Karpas-422 (cell line): ENCODE measurements around the gene GSDMA. TPM values are rescaled to one million over a fixed set of nuclear protein-coding genes. Genes with fewer than 3 reads are reported as not detected.
A peak's percentile ranks its signal among the peaks of the same experiment; 100 is the strongest.

ENCODE experiments used
- DNase-seq: peaks from one replicate; pipeline ENCODE4 v3.0.0-alpha.2; 2015
- H2AFZ ChIP-seq: fragments of 200-600 bp; sonication (generic); 2 replicates; pipeline ENCODE4 v1.6.1; 2014; ENCODE audit warnings: antibody characterized with exemption, low read length, mixed read lengths
- H3K27ac ChIP-seq: fragments of 200-600 bp; sonication (generic); 2 replicates; pipeline ENCODE4 v1.5.1; 2014; ENCODE audit warnings: mild to moderate bottlenecking, low read length, moderate library complexity
- H3K27me3 ChIP-seq: fragments of 200-600 bp; sonication (generic); 2 replicates; pipeline ENCODE4 v1.6.1; 2014; ENCODE audit warnings: low read length, mixed read lengths
- H3K36me3 ChIP-seq: fragments of 200-600 bp; sonication (generic); 2 replicates; pipeline ENCODE4 v1.6.1; 2014; ENCODE audit warnings: low read length, mixed read lengths; ENCODE audit not compliant: insufficient read depth
- H3K4me1 ChIP-seq: fragments of 200-600 bp; sonication (generic); 2 replicates; pipeline ENCODE4 v1.6.1; 2014; ENCODE audit warnings: mild to moderate bottlenecking, low read length, mixed read lengths
- H3K4me2 ChIP-seq: fragments of 200-600 bp; sonication (generic); 2 replicates; pipeline ENCODE4 v1.6.1; 2014; ENCODE audit warnings: low read length, low read depth, mild to moderate bottlenecking; ENCODE audit not compliant: poor library complexity, severe bottlenecking
- H3K4me3 ChIP-seq: fragments of 200-600 bp; sonication (generic); 2 replicates; pipeline ENCODE4 v1.5.1; 2014; ENCODE audit warnings: mild to moderate bottlenecking, antibody characterized with exemption, low read length, mixed read lengths
- H3K79me2 ChIP-seq: fragments of 200-600 bp; sonication (generic); 2 replicates; pipeline ENCODE4 v1.6.1; 2014; ENCODE audit warnings: mild to moderate bottlenecking, low read length, mixed read lengths
- H3K9ac ChIP-seq: fragments of 200-600 bp; sonication (generic); 2 replicates; pipeline ENCODE4 v1.6.0; 2014; ENCODE audit warnings: low read length
- H3K9me2 ChIP-seq: fragments of 200-600 bp; sonication (generic), shearing (Covaris generic); replicated peaks from 2 replicates; pipeline ENCODE4 v1.6.0; 2014; ENCODE audit warnings: mild to moderate bottlenecking, low read length, moderate library complexity; ENCODE audit not compliant: insufficient read depth
- H3K9me3 ChIP-seq: fragments of 300-700, 200-600 bp; sonication (generic); 2 replicates; pipeline ENCODE4 v1.6.1; 2014; ENCODE audit warnings: low read length, mixed read lengths
- H4K20me1 ChIP-seq: fragments of 200-600 bp; sonication (generic); 2 replicates; pipeline ENCODE4 v1.6.1; 2014; ENCODE audit warnings: mild to moderate bottlenecking, antibody characterized with exemption, low read length, low read depth; ENCODE audit not compliant: insufficient read depth
- total RNA-seq: library from RNA; depleted of rRNA; stranded (reverse); fragments of >200 nt; shearing (Covaris generic); gene quantifications from 2 replicates; pipeline ENCODE4 v1.2.3, GENCODE V29; 2014; ENCODE audit warnings: low replicate concordance

Gene GSDMA
- total RNA-seq, 1 experiment from 2014 or later, result not detected

GRCh38 chr17:39927101-39927928 is 35.5 kb upstream of the GSDMA start, which contains the start of the genes LRRC3C and ORMDL3:
LRRC3C (plus strand) TSS chr17:39927732; CDS start chr17:39941524, 13,792 bp downstream.
ORMDL3 (minus strand) TSS chr17:39927601; CDS start chr17:39924203, 3,398 bp downstream.
- Histone ChIP-seq H3K9me2 (no peaks in the 10 kb centered on the region), H3K27ac (peak within 1 kb of the TSS; percentile 50), H2AFZ (peak within 1 kb of the TSS; percentile 98), H3K9ac (peak within 1 kb of the TSS; percentile 89), H3K9me3 (no peaks in the 10 kb centered on the region), H3K27me3 (no peaks in the 10 kb centered on the region), H3K4me1 (peaks cover 28% of the 10 kb centered on the region), H3K4me3 (peak within 1 kb of the TSS; percentile 95), H3K36me3 (peaks cover 4% of the 10 kb centered on the region; the same call in 1 of the 2 replicates), H4K20me1 (peaks cover 6% of the 10 kb centered on the region; the same call in 1 of the 2 replicates), H3K79me2 (peaks cover 39% of the 10 kb centered on the region), H3K4me2 (peak within 1 kb of the TSS; percentile 89)
- peak; percentile 97 for DNase-seq

GRCh38 chr17:39927929-39928857 is 34.6 kb upstream of the GSDMA start:
- Histone ChIP-seq H3K9ac (peak overlapping the region; percentile 89), H3K36me3 (peaks cover under 1% of the 10 kb centered on the region; the same call in 1 of the 2 replicates), H3K4me1 (peaks cover 28% of the 10 kb centered on the region), H3K79me2 (peaks cover 39% of the 10 kb centered on the region), H3K4me3 (peak overlapping the region; percentile 95), H3K9me3 (no peaks in the 10 kb centered on the region), H3K27me3 (no peaks in the 10 kb centered on the region), H3K4me2 (peak overlapping the region; percentile 89), H3K9me2 (no peaks in the 10 kb centered on the region), H4K20me1 (peaks cover 6% of the 10 kb centered on the region; the same call in 1 of the 2 replicates), H2AFZ (peak overlapping the region; percentile 98), H3K27ac (0 out of 2 replicates have a peak overlapping the region, but pooled peaks have one; percentile 29)
- peak; percentile 65 for DNase-seq

- peak overlapping the region; percentile 89; the same call in 1 of the 2 replicates for H3K9ac ChIP-seq
- peaks cover 6% of the 10 kb centered on the region; the same call in 1 of the 2 replicates for H4K20me1 ChIP-seq
- peaks cover 38% of the 10 kb centered on the region for H3K79me2 ChIP-seq
- no peak overlapping the region for H2AFZ ChIP-seq
- DNase-seq, result no peak
- H3K9me2 ChIP-seq, result no peaks in the 10 kb centered on the region
- no peak overlapping the region for H3K27ac ChIP-seq
- H3K4me2 ChIP-seq, result peak overlapping the region; percentile 89
- peak overlapping the region; percentile 95 for H3K4me3 ChIP-seq
- no peaks in the 10 kb centered on the region for H3K36me3 ChIP-seq
- H3K27me3 ChIP-seq, result no peaks in the 10 kb centered on the region
- peaks cover 29% of the 10 kb centered on the region for H3K4me1 ChIP-seq
- H3K9me3 ChIP-seq, result no peaks in the 10 kb centered on the region
These were observed 33.8 kb upstream of the GSDMA start for GRCh38 chr17:39928858-39929645.

DNA sequence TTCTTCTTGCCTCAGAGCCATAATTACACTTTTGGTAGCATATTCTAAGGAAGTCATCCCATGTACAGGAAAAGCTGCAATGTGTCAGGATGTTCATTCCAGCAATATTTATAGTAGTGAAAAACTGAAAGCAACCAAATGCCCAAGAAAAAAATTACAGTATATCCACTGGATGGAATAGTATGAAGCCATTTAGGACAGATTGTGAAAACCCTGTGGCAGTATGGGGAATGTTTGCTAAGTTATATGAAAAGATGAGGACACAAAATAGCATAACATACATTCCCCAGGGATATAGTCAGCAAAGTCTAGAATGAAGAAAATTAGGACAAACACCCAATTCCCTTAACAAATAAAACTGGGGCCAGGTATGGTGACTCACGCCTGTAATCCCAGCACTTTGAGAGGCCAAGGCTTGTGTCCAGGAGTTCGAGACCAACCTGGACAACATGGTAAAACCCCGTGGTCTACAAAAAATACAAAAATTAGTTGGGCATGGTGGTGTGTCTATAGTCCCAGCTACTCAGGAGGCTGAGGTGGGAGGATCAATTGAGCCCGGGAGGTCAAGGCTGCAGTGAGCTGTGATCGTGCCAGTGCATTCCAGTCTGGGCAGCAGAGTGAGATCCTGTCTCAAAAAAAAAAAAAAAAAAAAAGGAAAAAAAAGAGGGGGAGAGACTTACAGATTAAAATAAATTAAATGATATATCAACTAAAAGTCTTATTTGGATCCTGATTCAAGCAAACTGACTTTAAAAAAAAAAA is 33.0 kb upstream of the GSDMA start:
- H3K9ac ChIP-seq, result no peak overlapping the region
- no peak overlapping the region for H3K4me2 ChIP-seq

DNA sequence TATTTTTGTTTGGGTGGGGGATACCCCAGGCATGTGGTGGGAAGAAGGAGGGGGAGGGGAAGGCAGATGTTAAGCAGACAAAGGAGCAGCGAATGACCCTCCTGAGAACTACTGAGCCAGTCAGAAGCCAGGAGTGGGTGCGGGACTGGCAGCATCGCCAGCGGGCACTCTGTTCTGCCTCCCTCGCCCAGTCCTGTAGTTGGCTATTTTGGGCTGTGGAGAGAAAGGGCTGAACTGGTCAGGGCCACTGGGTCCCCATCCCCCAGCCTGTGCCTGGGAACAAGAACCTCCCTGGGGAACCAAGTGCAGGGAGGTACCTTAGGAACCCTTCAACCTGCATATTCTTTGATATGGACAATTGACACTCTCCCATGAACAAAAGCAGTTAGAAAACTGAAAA is 28.9 kb upstream of the GSDMA start:
- no peaks in the 10 kb centered on the region for H3K27me3 ChIP-seq
- no peak overlapping the region for H3K27ac ChIP-seq
- no peaks in the 10 kb centered on the region for H3K9me3 ChIP-seq
- H3K79me2 ChIP-seq, result no peaks in the 10 kb centered on the region
- no peak overlapping the region for H3K4me2 ChIP-seq
- no peaks in the 10 kb centered on the region for H4K20me1 ChIP-seq
- H2AFZ ChIP-seq, result no peak overlapping the region
- no peak overlapping the region for H3K9ac ChIP-seq
- no peak overlapping the region for H3K4me3 ChIP-seq
- no peak for DNase-seq
- H3K36me3 ChIP-seq, result no peaks in the 10 kb centered on the region
- H3K4me1 ChIP-seq, result peaks cover 6% of the 10 kb centered on the region
- no peaks in the 10 kb centered on the region for H3K9me2 ChIP-seq

More for the DNA sequence above, 33.0 kb upstream of the GSDMA start:
- Histone ChIP-seq H3K27ac (no peak overlapping the region), H3K27me3 (no peaks in the 10 kb centered on the region), H3K4me1 (peaks cover 31% of the 10 kb centered on the region), H3K9me3 (no peaks in the 10 kb centered on the region), H4K20me1 (peaks cover 6% of the 10 kb centered on the region; the same call in 1 of the 2 replicates), H3K9me2 (no peaks in the 10 kb centered on the region), H3K79me2 (peaks cover 30% of the 10 kb centered on the region), H3K4me3 (no peak overlapping the region), H3K36me3 (no peaks in the 10 kb centered on the region), H2AFZ (no peak overlapping the region)
- DNase-seq, result no peak

DNA sequence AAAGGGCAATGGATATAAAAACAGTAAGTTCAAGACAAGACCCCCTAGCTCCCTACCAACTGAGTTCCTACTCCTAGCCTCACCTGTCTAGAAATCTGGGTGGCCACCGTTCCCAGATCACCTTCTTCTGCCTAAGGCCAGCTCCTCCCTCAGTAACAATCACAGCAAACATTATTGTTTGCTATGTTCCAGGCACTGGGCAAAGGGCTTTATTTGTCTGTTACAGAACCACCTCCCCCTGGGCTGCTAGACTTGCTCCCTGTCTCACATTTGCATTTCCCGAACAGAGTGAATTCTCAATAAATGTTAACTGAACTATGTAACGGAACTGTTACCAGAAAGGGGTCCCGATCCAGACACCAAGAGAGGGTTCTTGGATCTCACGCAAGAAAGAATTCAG is 28.5 kb upstream of the GSDMA start:
- no peaks in the 10 kb centered on the region for H3K79me2 ChIP-seq
- no peaks in the 10 kb centered on the region for H3K9me2 ChIP-seq
- no peaks in the 10 kb centered on the region for H3K27me3 ChIP-seq
- no peaks in the 10 kb centered on the region for H3K36me3 ChIP-seq
- DNase-seq, result no peak
- no peak overlapping the region for H3K4me3 ChIP-seq
- no peak overlapping the region for H3K4me2 ChIP-seq
- no peaks in the 10 kb centered on the region for H3K9me3 ChIP-seq
- H2AFZ ChIP-seq, result no peak overlapping the region
- H3K27ac ChIP-seq, result no peak overlapping the region
- no peak overlapping the region for H3K9ac ChIP-seq
- peaks cover 8% of the 10 kb centered on the region for H3K4me1 ChIP-seq
- no peaks in the 10 kb centered on the region for H4K20me1 ChIP-seq

DNA sequence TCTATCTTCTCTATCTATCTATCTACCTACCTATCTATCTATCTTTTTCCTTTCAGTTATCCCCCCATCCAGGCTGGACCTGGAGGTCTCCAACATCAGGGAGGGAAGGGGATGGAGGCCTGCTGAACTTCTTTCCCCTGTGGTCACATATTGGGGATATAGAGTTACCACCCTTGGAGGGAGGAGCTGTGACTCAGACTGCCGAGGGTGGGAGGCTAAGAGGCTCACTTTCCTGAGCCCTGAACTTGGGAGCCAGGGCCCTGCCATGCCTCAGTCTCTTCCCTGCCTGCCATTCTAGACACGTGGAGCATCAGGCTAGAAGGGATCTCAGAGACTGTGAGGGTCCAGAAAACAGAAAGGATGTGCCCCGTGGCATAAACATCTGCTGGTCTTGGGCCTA is 26.9 kb upstream of the GSDMA start:
- Histone ChIP-seq H4K20me1 (no peaks in the 10 kb centered on the region), H3K79me2 (no peaks in the 10 kb centered on the region), H3K27ac (no peak overlapping the region), H3K4me3 (no peak overlapping the region), H3K36me3 (no peaks in the 10 kb centered on the region), H3K4me2 (no peak overlapping the region), H3K9me2 (no peaks in the 10 kb centered on the region), H3K9ac (no peak overlapping the region), H3K4me1 (peaks cover 17% of the 10 kb centered on the region), H3K9me3 (no peaks in the 10 kb centered on the region), H3K27me3 (no peaks in the 10 kb centered on the region), H2AFZ (no peak overlapping the region)
- no peak for DNase-seq
